ENCODE data around the gene ACER2. TPM values are rescaled to one million over a fixed set of nuclear protein-coding genes. Genes with fewer than 3 reads are reported as not detected.

Gene ACER2
- total RNA-seq, 3 donors from 2014 or later (not counting 1 experiment from before 2014, with no cell fraction given), result 0.61 to 1.3 (median 1.2) TPM

GRCh38 chr9:19441730-19442129 is 32.9 kb downstream of the ACER2 start:
- Histone ChIP-seq H3K4me3 (ENCODE audit: low read length) (peak overlapping the region; percentile 9), H3K27ac (ENCODE audit: low read length) (peak overlapping the region; percentile 38), H3K36me3 (ENCODE audit: control insufficient read depth, insufficient read depth, low read length) (no peaks in the 10 kb centered on the region), H3K27me3 (ENCODE audit: control insufficient read depth, insufficient read depth, low read length) (no peaks in the 10 kb centered on the region), H3K9me3 (ENCODE audit: control insufficient read depth, insufficient read depth, low read length) (no peaks in the 10 kb centered on the region), H3K4me1 (ENCODE audit: control insufficient read depth, insufficient read depth, low read length) (peaks cover 5% of the 10 kb centered on the region)
- intact Hi-C loops (cut with micrococcal nuclease), result no loop called here
- H3K4me1 Mint-ChIP-seq, result peaks cover 6 to 9% of the 10 kb centered on the region in 2 donors
- H3K9me3 Mint-ChIP-seq, result no peaks in the 10 kb centered on the region
- TF ChIP-seq CTCF (IDR thresholded peaks at IDR 0.05), result no peak
- DNase-seq, result peak in 1 of 2 donors; percentile 33
- H3K4me3 Mint-ChIP-seq, result peak overlapping the region; percentile 72
- H3K36me3 Mint-ChIP-seq, result no peaks in the 10 kb centered on the region
- peak; percentile 58 to 64 (median 61) for ATAC-seq
- peak overlapping the region; percentile 19 to 87 for H3K27ac Mint-ChIP-seq
- no peaks in the 10 kb centered on the region for H3K27me3 Mint-ChIP-seq (ENCODE audit: low read depth in 2 of 2)
- 11% methylated on average over 2 of the region's 4 CpGs for WGBS (ENCODE audit: insufficient coverage)

- Histone ChIP-seq H3K36me3 (ENCODE audit: control insufficient read depth, insufficient read depth, low read length) (no peaks in the 10 kb centered on the region), H3K27me3 (ENCODE audit: control insufficient read depth, insufficient read depth, low read length) (no peaks in the 10 kb centered on the region), H3K9me3 (ENCODE audit: control insufficient read depth, insufficient read depth, low read length) (no peaks in the 10 kb centered on the region), H3K4me3 (ENCODE audit: low read length) (no peak overlapping the region), H3K27ac (ENCODE audit: low read length) (no peak overlapping the region), H3K4me1 (ENCODE audit: control insufficient read depth, insufficient read depth, low read length) (peaks cover 5% of the 10 kb centered on the region)
- no peaks in the 10 kb centered on the region for H3K36me3 Mint-ChIP-seq
- 98% methylated on average over 8 of the region's 9 CpGs for WGBS (ENCODE audit: insufficient coverage)
- H3K4me1 Mint-ChIP-seq, result peaks cover 6 to 9% of the 10 kb centered on the region in 2 donors
- peak overlapping the region; percentile 40 for H3K4me3 Mint-ChIP-seq
- no peaks in the 10 kb centered on the region for H3K27me3 Mint-ChIP-seq (ENCODE audit: low read depth in 2 of 2)
- no peak for TF ChIP-seq CTCF (IDR thresholded peaks at IDR 0.05)
- ATAC-seq (no peak), DNase-seq (no peak)
- peak overlapping the region; percentile 19 to 87 for H3K27ac Mint-ChIP-seq
- intact Hi-C loops (cut with micrococcal nuclease), result no loop called here
- H3K9me3 Mint-ChIP-seq, result no peaks in the 10 kb centered on the region
These were observed 33.4 kb downstream of the ACER2 start for GRCh38 chr9:19442240-19442639.

GRCh38 chr9:19445452-19445851 is 36.6 kb downstream of the ACER2 start:
- peaks cover 6 to 9% of the 10 kb centered on the region in 2 donors for H3K4me1 Mint-ChIP-seq
- DNase-seq, result no peak
- Histone ChIP-seq H3K9me3 (ENCODE audit: control insufficient read depth, insufficient read depth, low read length) (no peaks in the 10 kb centered on the region), H3K27me3 (ENCODE audit: control insufficient read depth, insufficient read depth, low read length) (no peaks in the 10 kb centered on the region), H3K36me3 (ENCODE audit: control insufficient read depth, insufficient read depth, low read length) (no peaks in the 10 kb centered on the region), H3K4me3 (ENCODE audit: low read length) (no peak overlapping the region), H3K27ac (ENCODE audit: low read length) (no peak overlapping the region), H3K4me1 (ENCODE audit: control insufficient read depth, insufficient read depth, low read length) (peaks cover 5% of the 10 kb centered on the region)
- no peaks in the 10 kb centered on the region for H3K27me3 Mint-ChIP-seq (ENCODE audit: low read depth in 2 of 2)
- no peak for ATAC-seq
- no peaks in the 10 kb centered on the region for H3K36me3 Mint-ChIP-seq
- 89% methylated on average over 2 of the region's 2 CpGs for WGBS (ENCODE audit: insufficient coverage)
- intact Hi-C loops (cut with micrococcal nuclease), result no loop called here
- no peak for TF ChIP-seq CTCF (IDR thresholded peaks at IDR 0.05)
- H3K27ac Mint-ChIP-seq, result no peak overlapping the region
- H3K4me3 Mint-ChIP-seq, result no peak overlapping the region
- no peaks in the 10 kb centered on the region for H3K9me3 Mint-ChIP-seq

- Mint-ChIP-seq H3K27ac (no peak overlapping the region), H3K36me3 (no peaks in the 10 kb centered on the region), H3K27me3 (ENCODE audit: low read depth in 2 of 2) (no peaks in the 10 kb centered on the region), H3K4me1 (peaks cover 6% of the 10 kb centered on the region in 2 donors), H3K4me3 (no peak overlapping the region), H3K9me3 (no peaks in the 10 kb centered on the region)
- H3K4me1 ChIP-seq (ENCODE audit: control insufficient read depth, insufficient read depth, low read length), result peaks cover 3% of the 10 kb centered on the region
- WGBS (ENCODE audit: insufficient coverage), result 90% methylated on average over 5 of the region's 7 CpGs
- no peak overlapping the region for H3K4me3 ChIP-seq (ENCODE audit: low read length)
- no peaks in the 10 kb centered on the region for H3K27me3 ChIP-seq (ENCODE audit: control insufficient read depth, insufficient read depth, low read length)
- no peak overlapping the region for H3K27ac ChIP-seq (ENCODE audit: low read length)
- DNase-seq, result no peak
- intact Hi-C loops (cut with micrococcal nuclease), result no loop called here
- no peaks in the 10 kb centered on the region for H3K36me3 ChIP-seq (ENCODE audit: control insufficient read depth, insufficient read depth, low read length)
- TF ChIP-seq CTCF (IDR thresholded peaks at IDR 0.05), result no peak
- H3K9me3 ChIP-seq (ENCODE audit: control insufficient read depth, insufficient read depth, low read length), result no peaks in the 10 kb centered on the region
- ATAC-seq, result no peak
These were observed 37.6 kb downstream of the ACER2 start for GRCh38 chr9:19446361-19446861.
